Adrenal gland (tissue), 12 donors: ENCODE measurements around the gene TMEM8B. TPM values are rescaled to one million over a fixed set of nuclear protein-coding genes. Genes with fewer than 3 reads are reported as not detected.

Experiments used
- DNase-seq, 7 donors: peaks; one replicate each; pipeline ENCODE4 v3.0.0-alpha.2; 2019 to 2020
- H3K27ac ChIP-seq, 5 donors: fragments of 200-600 bp; sonication (generic) in 4 of 5; 1 replicate in 3 of 5; 2 replicates in 2 of 5; pipeline versions ENCODE4 v1.5.1 to v1.8.0; 2016 to 2020; ENCODE audit warnings: mild to moderate bottlenecking in 1 of 5
- H3K27me3 ChIP-seq: fragments of 200-600 bp; 2 replicates; pipeline ENCODE4 v1.8.0; 2021
- H3K36me3 ChIP-seq, 2 donors: fragments of 200-600 bp; replicated peaks in 1 of 2; 1 replicate in 1 of 2; 2 replicates in 1 of 2; pipeline versions ENCODE4 v1.5.1 to v1.8.0; 2018 to 2022
- H3K4me1 ChIP-seq, 2 donors: fragments of 200-600 bp; replicated peaks in 1 of 2; 1 replicate in 1 of 2; 2 replicates in 1 of 2; pipeline versions ENCODE4 v1.5.1 to v1.8.0; 2018 to 2021
- H3K4me3 ChIP-seq, 4 donors: fragments of 200-600 bp; sonication (generic) in 3 of 4; one replicate each; pipeline ENCODE4 v1.5.1; 2016 to 2018
- H3K9me3 ChIP-seq, 3 donors: fragments of 200-600 bp; sonication (generic) in 1 of 3; replicated peaks in 1 of 3; 1 replicate in 2 of 3; 2 replicates in 1 of 3; pipeline versions ENCODE4 v1.5.1 to v1.8.0; 2016 to 2021
- POLR2A ChIP-seq, 2 donors: fragments of 450-650 bp; IDR thresholded peaks; one replicate each; pipeline ENCODE4 v1.6.1; 2017; ENCODE audit warnings: antibody characterized with exemption in 2 of 2, mild to moderate bottlenecking in 2 of 2, moderate library complexity in 1 of 2
- WGBS, 4 donors: extraction: QIAGEN DNeasy Blood & Tissue Kit in 2 of 4; methylation state at CpG; one replicate each; pipeline versions ENCODE4 v1.1.5 to v1.1.7; 2013 to 2017; 5-methylcytosine and 5-hydroxymethylcytosine counted together
- intact Hi-C, 2 donors: fragments of 100-400 bp; cut with DNase I; formaldehyde crosslinking; loops; one replicate each; pipeline versions ENCODE4 v1.14.1 to v1.15.0; 2022 to 2023
- polyA plus RNA-seq, 3 donors: library from polyadenylated mRNA; stranded (reverse); fragments of 200-250 nt in 2 of 3; fragments of 350-450 nt in 1 of 3; fragmentation: Illumina TruSeq in 1 of 3; extraction: RNeasy Lipid Tissue Mini Kit (QIAGEN cat#74804) in 1 of 3; gene quantifications; one replicate each; pipeline ENCODE4 v1.2.3, GENCODE V29; 2013 to 2014
- total RNA-seq, 9 donors: library from RNA; depleted of rRNA in 4 of 9; stranded (reverse); fragments of >200 nt in 4 of 9; fragments of 120-200 nt in 1 of 9; fragmentation: NEBNext Ultra II Directional in 1 of 9; extraction: Animal tissue kit (Norgen Biotek cat#: 25700) in 1 of 9; gene quantifications; one replicate each; pipeline versions ENCODE4 v1.1.0 to v1.2.4, GENCODE V29; 2013 to 2023
- TF ChIP-seq, protein P1 (sequence below), 6 experiments: fragments of 450-650 bp in 4 of 6; fragments of 200-600 bp in 2 of 6; sonication (generic) in 1 of 6; IDR thresholded peaks; 1 replicate in 5 of 6; 2 replicates in 1 of 6; pipeline versions ENCODE4 v1.5.1 to v1.8.0; 2016 to 2021; ENCODE audit warnings: antibody characterized with exemption in 6 of 6, mild to moderate bottlenecking in 2 of 6, moderate library complexity in 1 of 6
- donor health status: healthy with polysubstance abuse.
- donor health status: Bipolar disorder and iron deficiency.
- donor health status: DM: yes; HTN: yes; CAD: no.
- donor health status: DM: no; HTN: no; CAD: no.
- donor health status: DM: no; HTN: no; CAD: no.
- donor health status: DM: yes; HTN: yes; CAD: no.

TMEM8B gene
- total and polyA plus RNA-seq, 12 donors, result 5.5 to 43.6 (median 19.8) TPM

DNA sequence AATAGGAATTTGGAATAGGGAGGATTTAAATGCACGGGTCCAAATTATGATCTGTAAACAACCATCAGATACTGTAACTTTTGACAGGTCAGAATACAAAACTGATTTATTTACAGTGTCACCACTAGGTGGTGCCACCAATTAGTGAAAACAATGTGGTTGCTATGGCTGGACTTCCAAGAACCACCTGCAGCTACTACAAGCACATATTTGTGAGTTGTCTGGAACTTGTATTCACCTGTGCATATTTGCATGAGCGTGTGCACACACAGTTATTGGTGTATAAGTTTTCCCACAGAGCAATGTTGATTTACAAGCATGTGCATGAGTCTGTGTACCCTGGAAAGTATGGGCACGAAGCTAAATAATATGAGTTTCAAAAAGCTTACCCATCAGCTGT is 74.0 kb downstream of the TMEM8B start:
- H3K4me3 ChIP-seq, result no peak overlapping the region
- peak in 2 of 7 donors; percentile 49 to 55 for DNase-seq
- no peaks in the 10 kb centered on the region for H3K36me3 ChIP-seq
- H3K9me3 ChIP-seq, result no peaks in the 10 kb centered on the region
- intact Hi-C loops, result loop anchor here in 1 of 2 donors (2.0 kb wide), 1 partner anchor 42 kb away; no protein-coding TSS in a partner anchor
- peaks cover 18 to 31% of the 10 kb centered on the region in 2 donors for H3K4me1 ChIP-seq
- 22 to 36% (median 32%) methylated on average over 3 of the region's 3 CpGs for WGBS, 4 donors
- peaks cover 8% of the 10 kb centered on the region for H3K27me3 ChIP-seq
- TF ChIP-seq POLR2A (IDR thresholded peaks at IDR 0.05), result no peak
- TF ChIP-seq, protein P1, sequence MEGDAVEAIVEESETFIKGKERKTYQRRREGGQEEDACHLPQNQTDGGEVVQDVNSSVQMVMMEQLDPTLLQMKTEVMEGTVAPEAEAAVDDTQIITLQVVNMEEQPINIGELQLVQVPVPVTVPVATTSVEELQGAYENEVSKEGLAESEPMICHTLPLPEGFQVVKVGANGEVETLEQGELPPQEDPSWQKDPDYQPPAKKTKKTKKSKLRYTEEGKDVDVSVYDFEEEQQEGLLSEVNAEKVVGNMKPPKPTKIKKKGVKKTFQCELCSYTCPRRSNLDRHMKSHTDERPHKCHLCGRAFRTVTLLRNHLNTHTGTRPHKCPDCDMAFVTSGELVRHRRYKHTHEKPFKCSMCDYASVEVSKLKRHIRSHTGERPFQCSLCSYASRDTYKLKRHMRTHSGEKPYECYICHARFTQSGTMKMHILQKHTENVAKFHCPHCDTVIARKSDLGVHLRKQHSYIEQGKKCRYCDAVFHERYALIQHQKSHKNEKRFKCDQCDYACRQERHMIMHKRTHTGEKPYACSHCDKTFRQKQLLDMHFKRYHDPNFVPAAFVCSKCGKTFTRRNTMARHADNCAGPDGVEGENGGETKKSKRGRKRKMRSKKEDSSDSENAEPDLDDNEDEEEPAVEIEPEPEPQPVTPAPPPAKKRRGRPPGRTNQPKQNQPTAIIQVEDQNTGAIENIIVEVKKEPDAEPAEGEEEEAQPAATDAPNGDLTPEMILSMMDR (IDR thresholded peaks at IDR 0.05), result peak; percentile 67 to 87 (median 80)
- no peak overlapping the region for H3K27ac ChIP-seq

DNA sequence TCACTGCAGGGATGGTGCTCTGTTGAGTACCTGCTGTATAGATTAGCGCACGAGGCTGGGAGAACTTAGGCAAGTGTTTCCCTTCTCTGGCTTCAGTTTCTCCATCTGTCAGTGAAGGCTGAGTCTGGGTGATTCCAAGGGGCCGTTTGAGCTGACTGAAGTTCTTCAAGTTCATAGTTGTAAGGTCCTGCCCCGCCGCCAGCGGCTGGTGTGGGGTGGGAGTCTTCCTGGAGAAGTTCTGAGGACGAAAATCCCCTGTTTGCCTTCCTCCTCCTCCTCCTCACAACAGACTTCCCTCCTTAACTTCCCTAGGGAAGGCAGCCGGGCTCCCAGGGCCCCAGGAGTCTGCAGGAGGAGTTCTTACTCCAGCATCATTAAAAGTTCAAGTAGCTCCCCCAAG is 75.3 kb downstream of the TMEM8B start:
- WGBS, 4 donors, result 77 to 80% (median 77%) methylated on average over 8 of the region's 8 CpGs
- Histone ChIP-seq H3K27ac (peak overlapping the region in 1 of 5 donors; percentile 18), H3K36me3 (no peaks in the 10 kb centered on the region), H3K4me3 (no peak overlapping the region), H3K4me1 (peaks cover 29 to 43% of the 10 kb centered on the region in 2 donors), H3K9me3 (no peaks in the 10 kb centered on the region), H3K27me3 (peaks cover 8% of the 10 kb centered on the region)
- no peak for DNase-seq
- intact Hi-C loops, result no loop called here
- TF ChIP-seq POLR2A (IDR thresholded peaks at IDR 0.05), result no peak
- TF ChIP-seq, protein P1 (IDR thresholded peaks at IDR 0.05), result no peak

DNA sequence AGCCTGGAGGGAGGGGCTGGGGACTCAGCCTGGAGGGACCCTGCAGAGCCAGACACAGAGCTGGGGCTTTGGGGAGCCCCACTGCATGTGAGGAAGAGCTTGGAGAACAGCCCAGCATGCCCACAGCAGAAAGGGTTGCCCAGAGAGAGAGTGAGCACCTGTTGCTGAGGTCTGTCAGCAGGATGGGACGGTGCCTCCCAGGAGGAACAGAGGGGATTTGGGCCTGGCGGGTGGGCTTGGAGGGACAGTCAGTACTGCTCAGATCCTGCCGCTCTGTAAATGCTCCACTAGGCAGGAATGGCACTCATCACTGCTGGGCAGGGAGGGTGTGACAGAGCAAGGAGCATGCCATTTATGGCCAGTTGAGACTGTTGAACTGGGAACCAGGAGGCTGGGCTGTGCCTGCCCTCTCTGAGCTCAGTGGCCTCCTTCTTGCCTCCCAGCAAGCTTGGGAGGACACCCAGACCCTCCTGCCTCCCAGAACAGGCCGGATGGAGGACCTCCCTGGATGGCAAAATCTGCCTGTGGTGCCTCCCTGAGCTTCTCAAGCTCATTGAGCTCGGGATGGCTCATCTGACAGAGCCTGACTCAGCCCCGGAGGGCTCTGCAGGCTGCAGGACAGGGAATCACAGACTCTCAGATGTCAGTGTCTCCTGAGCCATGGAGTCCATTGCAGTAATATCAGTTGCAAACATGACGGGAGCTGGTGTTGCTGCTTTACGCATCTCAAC is 76.2 kb downstream of the TMEM8B start:
- 42 to 86% (median 72%) methylated on average over 4 to 8 of the region's 8 CpGs for WGBS, 4 donors
- peak in 1 of 7 donors; percentile 29 for DNase-seq
- Histone ChIP-seq H3K4me1 (peaks cover 29 to 49% of the 10 kb centered on the region in 2 donors), H3K36me3 (no peaks in the 10 kb centered on the region), H3K27ac (peak overlapping the region in 4 of 5 donors; percentile 53 to 94 (median 78)), H3K4me3 (no peak overlapping the region), H3K9me3 (no peaks in the 10 kb centered on the region), H3K27me3 (no peaks in the 10 kb centered on the region)
- intact Hi-C loops, result loop anchor here in 1 of 2 donors (5.0 kb wide), 1 partner anchor 42 kb away; no protein-coding TSS in a partner anchor
- TF ChIP-seq, protein P1 (IDR thresholded peaks at IDR 0.05), result no peak
- TF ChIP-seq POLR2A (IDR thresholded peaks at IDR 0.05), result no peak

DNA sequence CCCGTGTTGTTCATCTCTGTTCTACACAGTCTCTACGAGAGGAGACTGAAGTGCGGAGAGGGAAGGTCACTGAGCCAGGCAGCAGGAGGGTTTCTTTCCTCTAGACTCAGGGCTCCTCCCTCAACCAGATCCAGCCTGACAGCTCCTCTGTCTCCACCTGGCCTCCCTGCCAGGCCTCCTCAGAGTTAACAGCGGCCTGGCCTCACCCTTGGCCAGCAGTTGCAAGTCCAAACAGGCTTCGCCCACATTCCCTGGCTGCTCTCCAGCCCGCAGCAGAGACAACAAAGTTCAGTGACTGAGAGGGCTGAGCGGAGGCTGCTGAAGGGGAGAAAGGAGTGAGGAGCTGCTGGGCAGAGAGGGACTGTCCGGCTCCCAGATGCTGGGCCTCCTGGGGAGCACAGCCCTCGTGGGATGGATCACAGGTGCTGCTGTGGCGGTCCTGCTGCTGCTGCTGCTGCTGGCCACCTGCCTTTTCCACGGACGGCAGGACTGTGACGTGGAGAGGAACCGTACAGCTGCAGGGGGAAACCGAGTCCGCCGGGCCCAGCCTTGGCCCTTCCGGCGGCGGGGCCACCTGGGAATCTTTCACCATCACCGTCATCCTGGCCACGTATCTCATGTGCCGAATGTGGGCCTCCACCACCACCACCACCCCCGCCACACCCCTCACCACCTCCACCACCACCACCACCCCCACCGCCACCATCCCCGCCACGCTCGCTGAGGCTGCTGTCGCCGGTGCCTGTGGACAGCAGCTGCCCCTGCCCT is 77.1 kb downstream of the TMEM8B start, which contains the start of gene HRCT1:
HRCT1 (plus strand) TSS at position 291 of the 768 bp plus-strand sequence; CDS start at position 377, 86 bp downstream.
- Histone ChIP-seq H3K4me1 (peaks cover 29 to 49% of the 10 kb centered on the region in 2 donors), H3K27me3 (no peaks in the 10 kb centered on the region), H3K4me3 (no peak within 1 kb of the TSS), H3K27ac (peak within 1 kb of the TSS in 4 of 5 donors; percentile 74 to 94 (median 82)), H3K9me3 (no peaks in the 10 kb centered on the region), H3K36me3 (no peaks in the 10 kb centered on the region)
- WGBS, 4 donors, result 58 to 65% (median 59%) methylated on average over 14 to 30 of the region's 30 CpGs
- peak; percentile 69 to 93 (median 88) for DNase-seq
- TF ChIP-seq, protein P1 (IDR thresholded peaks at IDR 0.05), result no peak
- TF ChIP-seq POLR2A (IDR thresholded peaks at IDR 0.05), result peak in 1 of 2 donors; percentile 49
- intact Hi-C loops, result loop anchor here in 1 of 2 donors (5.0 kb wide), 1 partner anchor 41 kb away; no protein-coding TSS in a partner anchor
